ENCODE results near the gene IFNA21.

DNA sequence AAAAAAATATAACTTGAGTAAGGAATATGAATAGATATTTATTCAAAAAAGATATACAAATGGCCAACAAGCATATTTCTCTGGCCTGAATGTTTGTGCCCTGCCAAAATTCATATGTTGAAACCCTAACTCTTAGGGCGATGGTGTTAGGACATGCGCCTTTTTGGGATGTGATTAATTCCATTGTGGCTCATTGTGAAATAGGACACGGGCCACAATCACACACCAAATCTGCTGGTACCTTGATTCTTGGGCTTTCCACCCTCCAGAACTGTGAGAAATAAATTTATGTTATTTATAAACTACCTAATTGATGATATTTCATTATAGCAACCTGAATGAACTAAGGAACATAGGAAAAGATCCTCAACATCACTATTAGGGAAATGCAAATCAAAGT lies 5.7 kb upstream of the IFNA21 start:
- TF ChIP-seq, protein P1, sequence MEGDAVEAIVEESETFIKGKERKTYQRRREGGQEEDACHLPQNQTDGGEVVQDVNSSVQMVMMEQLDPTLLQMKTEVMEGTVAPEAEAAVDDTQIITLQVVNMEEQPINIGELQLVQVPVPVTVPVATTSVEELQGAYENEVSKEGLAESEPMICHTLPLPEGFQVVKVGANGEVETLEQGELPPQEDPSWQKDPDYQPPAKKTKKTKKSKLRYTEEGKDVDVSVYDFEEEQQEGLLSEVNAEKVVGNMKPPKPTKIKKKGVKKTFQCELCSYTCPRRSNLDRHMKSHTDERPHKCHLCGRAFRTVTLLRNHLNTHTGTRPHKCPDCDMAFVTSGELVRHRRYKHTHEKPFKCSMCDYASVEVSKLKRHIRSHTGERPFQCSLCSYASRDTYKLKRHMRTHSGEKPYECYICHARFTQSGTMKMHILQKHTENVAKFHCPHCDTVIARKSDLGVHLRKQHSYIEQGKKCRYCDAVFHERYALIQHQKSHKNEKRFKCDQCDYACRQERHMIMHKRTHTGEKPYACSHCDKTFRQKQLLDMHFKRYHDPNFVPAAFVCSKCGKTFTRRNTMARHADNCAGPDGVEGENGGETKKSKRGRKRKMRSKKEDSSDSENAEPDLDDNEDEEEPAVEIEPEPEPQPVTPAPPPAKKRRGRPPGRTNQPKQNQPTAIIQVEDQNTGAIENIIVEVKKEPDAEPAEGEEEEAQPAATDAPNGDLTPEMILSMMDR (IDR thresholded peaks at IDR 0.05), result no peak
- TF ChIP-seq EZH2 (IDR thresholded peaks at IDR 0.05) (no peak), EZH2phosphoT487 (IDR thresholded peaks at IDR 0.05) (no peak)

Measured in neural progenitor cell (in vitro differentiated cells).